HepG2 (cell line): ENCODE data around the gene RAPGEF5. TPM values are rescaled to one million over a fixed set of nuclear protein-coding genes. Genes with fewer than 3 reads are reported as not detected.

Experiments used
- ATAC-seq: fragments of 200-7000 bp; cut with Tn5 transposase; 3 replicates; pipeline ENCODE4 v1.9.1; 2020; ENCODE audit warnings: mild to moderate bottlenecking, moderate library complexity
- BruUV-seq: library from RNA; stranded (reverse); fragments of 400-500 nt; replicated peaks from 2 replicates; lab custom pipeline; 2021; lab: Mats Ljungman, UMichigan
- CTCF ChIA-PET: fragments of 300-600 bp; formaldehyde crosslinking; extraction: SDS; loops from one replicate; lab custom pipeline; 2021; ENCODE audit warnings: low total read pairs, inconsistent platforms, low intra/inter-chr PET ratio; lab: Yijun Ruan, JAX
- POLR2A ChIA-PET: fragments of 350-600 bp; sonication (Branson Sonifier 250); formaldehyde crosslinking; loops from one replicate; lab custom pipeline; 2020; ENCODE audit warnings: antibody characterized with exemption, inconsistent platforms; lab: Yijun Ruan, JAX
- DNase-seq: peaks from one replicate; pipeline ENCODE4 v3.0.0-alpha.2; 2015; ENCODE audit warnings: low spot score
- FAIRE-seq: peaks from 3 replicates; lab custom pipeline; 2011; peaks lifted over from hg19 to GRCh38; lab: Jason Lieb, UNC
- H2AFZ ChIP-seq: one replicate; pipeline ENCODE4 v1.6.1; 2011; ENCODE audit warnings: low read length, inconsistent platforms
- H3K27ac ChIP-seq: fragments of 300-600 bp; 3 replicates; pipeline ENCODE4 v1.8.0; 2011; ENCODE audit warnings: mixed run types, mild to moderate bottlenecking, mixed read lengths, low read length, inconsistent platforms; ENCODE audit not compliant: insufficient read depth; ENCODE audit errors: extremely low read length
- H3K27me3 ChIP-seq, 2 experiments: fragments of 200-600 bp in 1 of 2; 2 replicates in 1 of 2; 3 replicates in 1 of 2; pipeline versions ENCODE4 v1.6.0 to v1.8.0; 2011; ENCODE audit warnings: low read length in 2 of 2, mild to moderate bottlenecking in 2 of 2, moderate library complexity in 2 of 2, inconsistent platforms in 1 of 2; ENCODE audit not compliant: insufficient read depth in 2 of 2, control insufficient read depth in 1 of 2
- H3K36me3 ChIP-seq, 2 experiments: fragments of 200-600 bp in 1 of 2; replicated peaks in 1 of 2; 2 replicates in 1 of 2; 3 replicates in 1 of 2; pipeline versions ENCODE4 v1.5.1 to v1.8.0; 2011; ENCODE audit warnings: low read length in 2 of 2, inconsistent platforms in 1 of 2; ENCODE audit not compliant: insufficient read depth in 2 of 2, control insufficient read depth in 1 of 2
- H3K4me1 ChIP-seq: 2 replicates; pipeline ENCODE4 v1.5.1; 2012; ENCODE audit warnings: low read length, inconsistent platforms; ENCODE audit not compliant: insufficient read depth
- H3K4me2 ChIP-seq: 2 replicates; pipeline ENCODE4 v1.6.0; 2011; ENCODE audit warnings: low read depth, low read length, inconsistent platforms
- H3K4me3 ChIP-seq, 3 experiments: fragments of 200-600 bp in 1 of 3; sonication (generic), shearing (Covaris generic) in 1 of 3; replicated peaks in 1 of 3; 2 replicates each; pipeline ENCODE4 v1.5.1; 2011 to 2016; ENCODE audit warnings: low read length in 3 of 3, inconsistent platforms in 2 of 3, low read depth in 2 of 3, mild to moderate bottlenecking in 2 of 3, control low read depth in 1 of 3, mixed read lengths in 1 of 3; ENCODE audit not compliant: insufficient read depth in 1 of 3
- H3K79me2 ChIP-seq: one replicate; pipeline ENCODE4 v1.6.1; 2011; ENCODE audit warnings: low read length, inconsistent platforms; ENCODE audit not compliant: insufficient read depth
- H3K9ac ChIP-seq: 2 replicates; pipeline ENCODE4 v1.6.0; 2011; ENCODE audit warnings: mild to moderate bottlenecking, low read depth, low read length, inconsistent platforms; ENCODE audit not compliant: insufficient read depth
- H3K9me3 ChIP-seq: 2 replicates; pipeline ENCODE4 v1.5.1; 2012; ENCODE audit warnings: mild to moderate bottlenecking, low read length
- H4K20me1 ChIP-seq: 2 replicates; pipeline ENCODE4 v1.6.0; 2011; ENCODE audit warnings: inconsistent platforms, mild to moderate bottlenecking, low read length, moderate library complexity; ENCODE audit not compliant: insufficient read depth
- FOSL2 ChIP-seq: sonication (generic); formaldehyde crosslinking; IDR thresholded peaks from 2 replicates; pipeline ENCODE4 v1.4.0; 2020; ENCODE audit warnings: missing genetic modification reagents
- GATA4 ChIP-seq: sonication (generic); IDR thresholded peaks from 2 replicates; pipeline ENCODE4 v1.6.1; 2016; ENCODE audit warnings: antibody characterized with exemption, low read depth, borderline replicate concordance
- HNF4A ChIP-seq: sonication (generic); formaldehyde crosslinking; IDR thresholded peaks from 2 replicates; pipeline ENCODE4 v1.4.0; 2020; ENCODE audit warnings: missing genetic modification reagents
- JUN ChIP-seq: sonication (generic); formaldehyde crosslinking; IDR thresholded peaks from 2 replicates; pipeline ENCODE4 v1.4.0; 2020; ENCODE audit warnings: mild to moderate bottlenecking, missing genetic modification reagents
- MED8 ChIP-seq: sonication (generic); formaldehyde crosslinking; IDR thresholded peaks from 2 replicates; pipeline ENCODE4 v1.8.1; 2023; ENCODE audit warnings: mild to moderate bottlenecking, missing genetic modification reagents; ENCODE audit not compliant: insufficient replicate concordance
- MZF1 ChIP-seq: sonication (generic); formaldehyde crosslinking; IDR thresholded peaks from 2 replicates; pipeline ENCODE4 v1.8.1; 2023; ENCODE audit warnings: mild to moderate bottlenecking, missing genetic modification reagents, borderline replicate concordance
- PAWR ChIP-seq: sonication (generic); formaldehyde crosslinking; IDR thresholded peaks from 2 replicates; pipeline ENCODE4 v1.4.0; 2020; ENCODE audit warnings: missing genetic modification reagents, mild to moderate bottlenecking, borderline replicate concordance
- SIN3A ChIP-seq: IDR thresholded peaks from 2 replicates; pipeline ENCODE4 v1.6.1; 2011; ENCODE audit warnings: low read depth, mild to moderate bottlenecking, control low read depth, low read length, borderline replicate concordance
- THAP11 ChIP-seq: IDR thresholded peaks from 2 replicates; pipeline ENCODE4 v1.6.1; 2016; ENCODE audit warnings: missing biosample characterization, missing genetic modification reagents
- ZBTB8A ChIP-seq: sonication (generic); formaldehyde crosslinking; IDR thresholded peaks from 2 replicates; pipeline ENCODE4 v1.4.0; 2020; ENCODE audit warnings: mild to moderate bottlenecking, low read depth, missing genetic modification reagents, borderline replicate concordance
- ZMYM3 ChIP-seq: sonication (generic); formaldehyde crosslinking; IDR thresholded peaks from 2 replicates; pipeline ENCODE4 v1.5.1; 2020; ENCODE audit warnings: mild to moderate bottlenecking, missing genetic modification reagents
- ZNF160 ChIP-seq: sonication (generic); formaldehyde crosslinking; IDR thresholded peaks from 2 replicates; pipeline ENCODE4 v1.8.0; 2022; ENCODE audit warnings: mild to moderate bottlenecking, inconsistent platforms, missing genetic modification reagents
- ZNF343 ChIP-seq: sonication (generic); formaldehyde crosslinking; IDR thresholded peaks from 2 replicates; pipeline ENCODE4 v1.4.0; 2020; ENCODE audit warnings: mild to moderate bottlenecking, missing genetic modification reagents
- ZNF543 ChIP-seq: sonication (generic); formaldehyde crosslinking; IDR thresholded peaks from 2 replicates; pipeline ENCODE4 v1.4.0; 2020; ENCODE audit warnings: mild to moderate bottlenecking, missing genetic modification reagents
- ZNF605 ChIP-seq: sonication (generic); formaldehyde crosslinking; IDR thresholded peaks from 2 replicates; pipeline ENCODE4 v1.8.0; 2022; ENCODE audit warnings: mild to moderate bottlenecking, missing genetic modification reagents
- ZNF773 ChIP-seq: sonication (generic); formaldehyde crosslinking; IDR thresholded peaks from 2 replicates; pipeline ENCODE4 v1.4.0; 2020; ENCODE audit warnings: missing genetic modification reagents, borderline replicate concordance
- ZSCAN25 ChIP-seq: sonication (generic); formaldehyde crosslinking; IDR thresholded peaks from 2 replicates; pipeline ENCODE4 v1.8.0; 2022; ENCODE audit warnings: mild to moderate bottlenecking, missing genetic modification reagents
- WGBS: methylation state at CpG from one replicate; pipeline ENCODE4 v1.1.6; 2017; ENCODE audit warnings: low lambda C conversion rate; 5-methylcytosine and 5-hydroxymethylcytosine counted together
- in situ Hi-C: cut with HindIII; loops from 2 replicates; pipeline ENCODE4 v1.10.0; 2017; ENCODE audit warnings: low pct_unique_long_range_greater_than_20kb; ENCODE audit not compliant: extremely low pct_ligation_motif_present
- intact Hi-C: fragments of 100-400 bp; cut with micrococcal nuclease; formaldehyde crosslinking; loops from one replicate; pipeline ENCODE4 v1.10.0; 2022; ENCODE audit not compliant: unreplicated experiment
- polyA plus RNA-seq, 8 experiments: library from polyadenylated mRNA; depleted of rRNA in 3 of 8; stranded (reverse) in 7 of 8; unstranded in 1 of 8; fragments of >200 nt; fragmentation: Illumina TruSeq in 4 of 8; extraction: Trizol in 4 of 8; gene quantifications; 2 replicates each; pipeline versions ENCODE4 v1.2.1 to v1.2.3, GENCODE V29; 2011 to 2016; ENCODE audit warnings: low read depth in 4 of 8, missing spikeins in 1 of 8, mixed read lengths in 1 of 8; ENCODE audit not compliant: insufficient read depth in 1 of 8
- total RNA-seq, 5 experiments: library from RNA; depleted of rRNA; stranded (reverse); fragments of >200 nt; fragmentation: Illumina TruSeq; extraction: Trizol; gene quantifications; 2 replicates each; pipeline ENCODE4 v1.2.3, GENCODE V29; 2016; ENCODE audit warnings: low read depth in 1 of 5

RAPGEF5 gene
- total and polyA plus RNA-seq, 2 of the 13 experiments (the other 11 are each of a cell fraction or from before 2014, with no cell fraction given), result 17.1 to 23.4 TPM

DNA sequence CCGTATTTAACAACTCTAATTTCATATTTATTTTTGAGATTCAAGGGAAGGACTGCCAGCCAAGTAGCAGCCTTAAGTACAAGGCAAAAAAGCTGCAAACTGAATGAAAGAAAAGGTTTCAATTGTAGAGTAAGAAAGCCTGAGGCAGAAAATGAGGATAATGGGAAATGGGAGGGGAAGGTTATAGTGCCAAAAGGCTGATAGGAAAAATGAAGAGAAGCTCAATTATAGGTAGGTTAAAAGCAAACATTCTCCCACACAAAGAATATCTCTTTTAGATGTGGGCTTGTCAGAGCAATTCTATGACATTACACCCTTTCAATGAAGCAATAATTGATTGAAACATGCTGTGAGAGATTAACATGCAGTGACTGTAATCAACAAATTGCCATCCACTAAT lies 175.3 kb downstream of the RAPGEF5 start:
- Histone ChIP-seq H3K4me1 (no peaks in the 10 kb centered on the region), H3K9me3 (no peaks in the 10 kb centered on the region), H3K27me3 (no peaks in the 10 kb centered on the region), H3K36me3 (peaks cover 5 to 24% of the 10 kb centered on the region in 2 experiments; a peak in 4 of 5 replicates), H3K4me3 (no peak overlapping the region), H3K9ac (no peak overlapping the region), H3K79me2 (no peaks in the 10 kb centered on the region), H3K4me2 (no peak overlapping the region), H2AFZ (no peak overlapping the region), H3K27ac (no peak overlapping the region), H4K20me1 (no peaks in the 10 kb centered on the region)
- DNase-seq (no peak), FAIRE-seq (no peak), ATAC-seq (no peak)
- 95% methylated on average over 1 of the region's 1 CpG for WGBS
- CTCF ChIA-PET, result no interaction called here
- in situ Hi-C loops (no loop called here), intact Hi-C loops (no loop called here)
- BruUV-seq, result no TSS peak
- no peak for TF ChIP-seq ZNF543
- TF ChIP-seq MED8 (CRISPR knock-in tag), result no peak
- TF ChIP-seq ZNF605 (CRISPR knock-in tag), result no peak
- TF ChIP-seq ZMYM3 (CRISPR knock-in tag), result no peak
- no peak for TF ChIP-seq ZNF343 (CRISPR knock-in tag)
- no peak for TF ChIP-seq MZF1
- no peak for TF ChIP-seq HNF4A (CRISPR knock-in tag)
- no peak for TF ChIP-seq SIN3A
- no peak for TF ChIP-seq FOSL2 (CRISPR knock-in tag)
- POLR2A ChIA-PET, result no interaction called here

DNA sequence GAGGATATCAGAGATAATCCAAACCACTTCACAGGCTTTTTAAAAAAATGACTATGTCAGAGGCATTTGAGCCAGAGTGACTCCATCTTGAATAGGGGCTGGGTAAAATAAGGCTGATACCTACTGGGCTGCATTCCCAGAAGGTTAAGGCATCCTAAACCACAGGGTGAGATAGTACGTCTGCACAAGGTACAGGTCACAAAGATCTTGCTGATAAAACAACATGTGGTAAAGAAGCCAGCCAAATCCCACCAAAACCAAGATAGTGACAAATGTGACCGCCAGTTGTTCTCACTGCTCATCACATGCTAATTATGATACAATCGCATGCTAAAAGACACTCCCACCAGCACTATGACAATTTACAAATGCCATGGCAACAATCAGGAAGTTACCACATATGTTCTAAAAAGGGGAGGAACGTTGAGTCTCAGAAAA lies 177.5 kb downstream of the RAPGEF5 start:
- no TSS peak for BruUV-seq
- CTCF ChIA-PET, result no interaction called here

More for the DNA sequence above, 177.5 kb downstream of the RAPGEF5 start:
- H3K79me2 ChIP-seq, result no peaks in the 10 kb centered on the region
- WGBS, result 96% methylated on average over 4 of the region's 4 CpGs
- no peak overlapping the region for H3K9ac ChIP-seq
- no peak overlapping the region for H3K4me2 ChIP-seq
- DNase-seq, result no peak
- intact Hi-C loops, result no loop called here
- H3K27ac ChIP-seq, result no peak overlapping the region
- no peak for FAIRE-seq
- H3K36me3 ChIP-seq, result peaks cover 6 to 24% of the 10 kb centered on the region in 2 experiments
- H3K4me1 ChIP-seq, result no peaks in the 10 kb centered on the region
- POLR2A ChIA-PET, result no interaction called here
- no peak overlapping the region for H2AFZ ChIP-seq
- no peak for ATAC-seq
- no peaks in the 10 kb centered on the region for H4K20me1 ChIP-seq
- H3K27me3 ChIP-seq, result no peaks in the 10 kb centered on the region
- no peak overlapping the region for H3K4me3 ChIP-seq
- in situ Hi-C loops, result no loop called here
- no peaks in the 10 kb centered on the region for H3K9me3 ChIP-seq
- no peak for TF ChIP-seq ZNF160 (CRISPR knock-in tag)
- TF ChIP-seq PAWR (CRISPR knock-in tag), result no peak
- TF ChIP-seq JUN (CRISPR knock-in tag), result no peak
- TF ChIP-seq ZNF773 (CRISPR knock-in tag), result no peak
- no peak for TF ChIP-seq GATA4
- no peak for TF ChIP-seq ZSCAN25 (CRISPR knock-in tag)
- no peak for TF ChIP-seq ZBTB8A
- TF ChIP-seq THAP11, result no peak
- TF ChIP-seq, all 625 proteins: peak for 0
